ENCODE data around the gene GRID2IP.

DNA sequence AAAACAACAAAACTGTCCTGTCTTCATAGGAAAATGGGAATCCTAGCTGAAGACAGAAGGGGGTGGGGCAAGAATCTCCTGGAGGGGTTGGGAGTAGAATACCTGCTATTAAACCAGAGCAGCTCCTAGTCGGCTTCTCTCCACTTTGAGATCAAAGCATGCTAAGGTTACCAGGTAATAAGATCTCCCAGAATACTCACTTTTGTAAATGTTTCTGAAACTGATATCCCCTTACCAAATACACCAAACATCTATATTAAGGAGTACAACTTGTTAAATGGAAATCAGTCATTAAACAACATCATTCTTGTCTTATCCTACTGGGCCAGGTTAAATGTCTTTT is 74.0 kb downstream of the GRID2IP start:
- TF ChIP-seq, protein P1, sequence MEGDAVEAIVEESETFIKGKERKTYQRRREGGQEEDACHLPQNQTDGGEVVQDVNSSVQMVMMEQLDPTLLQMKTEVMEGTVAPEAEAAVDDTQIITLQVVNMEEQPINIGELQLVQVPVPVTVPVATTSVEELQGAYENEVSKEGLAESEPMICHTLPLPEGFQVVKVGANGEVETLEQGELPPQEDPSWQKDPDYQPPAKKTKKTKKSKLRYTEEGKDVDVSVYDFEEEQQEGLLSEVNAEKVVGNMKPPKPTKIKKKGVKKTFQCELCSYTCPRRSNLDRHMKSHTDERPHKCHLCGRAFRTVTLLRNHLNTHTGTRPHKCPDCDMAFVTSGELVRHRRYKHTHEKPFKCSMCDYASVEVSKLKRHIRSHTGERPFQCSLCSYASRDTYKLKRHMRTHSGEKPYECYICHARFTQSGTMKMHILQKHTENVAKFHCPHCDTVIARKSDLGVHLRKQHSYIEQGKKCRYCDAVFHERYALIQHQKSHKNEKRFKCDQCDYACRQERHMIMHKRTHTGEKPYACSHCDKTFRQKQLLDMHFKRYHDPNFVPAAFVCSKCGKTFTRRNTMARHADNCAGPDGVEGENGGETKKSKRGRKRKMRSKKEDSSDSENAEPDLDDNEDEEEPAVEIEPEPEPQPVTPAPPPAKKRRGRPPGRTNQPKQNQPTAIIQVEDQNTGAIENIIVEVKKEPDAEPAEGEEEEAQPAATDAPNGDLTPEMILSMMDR (IDR thresholded peaks at IDR 0.05): no peak
- TF ChIP-seq POLR2A (IDR thresholded peaks at IDR 0.05) (no peak), EP300 (IDR thresholded peaks at IDR 0.05) (no peak)

Measured in tibial nerve (tissue), 4 donors.